ENCODE measurements around the gene MED9. TPM values are rescaled to one million over a fixed set of nuclear protein-coding genes. Genes with fewer than 3 reads are reported as not detected.

Gene MED9
- total and polyA plus RNA-seq, 2 of the 4 experiments (the other 2 are of a cell fraction): 6.1 to 10.1 TPM

GRCh38 chr17:17491546-17491988, 14.8 kb downstream of the MED9 start:
- Histone ChIP-seq H3K4me3 (ENCODE audit: insufficient read depth, low read depth, low read length) (no peak overlapping the region), H3K4ac (ENCODE audit: low read depth, low read length) (no peak overlapping the region), H2AK9ac (replicated peaks; ENCODE audit: low read depth, low read length, poor library complexity) (no peak overlapping the region), H2AFZ (replicated peaks; ENCODE audit: low read length, poor library complexity) (no peak overlapping the region), H3K4me1 (ENCODE audit: control insufficient read depth, insufficient read depth, low read length) (peaks cover 7% of the 10 kb centered on the region; the same call in 1 of the 2 replicates), H2AK5ac (ENCODE audit: low read depth, low read length) (no peak overlapping the region), H3K27me3 (ENCODE audit: control insufficient read depth, insufficient read depth, low read length) (no peaks in the 10 kb centered on the region), H4K8ac (ENCODE audit: low read depth in 2 of 2, low read length in 2 of 2) (no peak overlapping the region), H3K9me1 (ENCODE audit: insufficient read depth, low read length) (0 out of 2 replicates have a peak, but pooled peaks cover 2% of the 10 kb centered on the region), H2BK5ac (ENCODE audit: low read depth, low read length, poor library complexity, severe bottlenecking) (no peak overlapping the region), H4K5ac (ENCODE audit: low read depth, low read length) (no peak overlapping the region), H2BK120ac (ENCODE audit: low read depth, low read length) (no peak overlapping the region), H3K36me3 (ENCODE audit: control insufficient read depth, insufficient read depth, low read length) (peaks cover 30% of the 10 kb centered on the region), H3K14ac (replicated peaks; ENCODE audit: low read depth, low read length) (no peak overlapping the region), H3K9me3 (ENCODE audit: control insufficient read depth, insufficient read depth, low read length) (no peaks in the 10 kb centered on the region), H3K79me1 (ENCODE audit: low read depth in 1 of 2, low read length in 2 of 2) (peaks cover 13 to 31% of the 10 kb centered on the region in 2 experiments; a peak in 3 of 4 replicates), H4K20me1 (ENCODE audit: insufficient read depth, low read length) (peaks cover 15% of the 10 kb centered on the region), H3K23ac (ENCODE audit: low read depth, low read length) (no peak overlapping the region), H3K9ac (ENCODE audit: low read depth, low read length) (no peak overlapping the region), H3K4me2 (ENCODE audit: low read depth, low read length) (no peak overlapping the region), H4K91ac (ENCODE audit: insufficient read depth, low read depth, low read length) (no peak overlapping the region), H3K56ac (ENCODE audit: extremely low read depth, insufficient read depth, low read length) (no peak overlapping the region), H2BK15ac (ENCODE audit: low read depth, low read length) (no peak overlapping the region), H3K18ac (ENCODE audit: low read depth, low read length) (no peak overlapping the region), H2BK20ac (ENCODE audit: low read depth, low read length) (no peak overlapping the region), H3K27ac (ENCODE audit: insufficient read depth, low read length) (no peak overlapping the region)
- POLR2A ChIA-PET (ENCODE audit: unreplicated experiment): no interaction called here
- in situ Hi-C loops (cut with MboI; ENCODE audit: low sequenced_read_pairs) (no loop called here), intact Hi-C loops (cut with micrococcal nuclease) (no loop called here), dilution Hi-C loops (cut with HindIII; ENCODE audit: low sequenced_read_pairs, unreplicated experiment) (no loop called here)
- BruUV-seq (replicated peaks): no TSS peak
- ATAC-seq (ENCODE audit: low read depth): no peak
- TF ChIP-seq ELK1 (IDR thresholded peaks at IDR 0.05; ENCODE audit: borderline replicate concordance, low read depth, low read length) (no peak), SMC3 (IDR thresholded peaks at IDR 0.05; ENCODE audit: low read depth, low read length) (no peak), CEBPB (IDR thresholded peaks at IDR 0.05; ENCODE audit: low read depth, low read length) (no peak), RCOR1 (IDR thresholded peaks at IDR 0.05; ENCODE audit: insufficient replicate concordance, low read length) (no peak), MXI1 (IDR thresholded peaks at IDR 0.05; ENCODE audit: borderline replicate concordance, low read depth, low read length) (no peak), RFX5 (IDR thresholded peaks at IDR 0.05; ENCODE audit: low read depth, low read length) (no peak), POLR2A (IDR thresholded peaks at IDR 0.05; ENCODE audit: low read depth, low read length) (no peak), FOS (IDR thresholded peaks at IDR 0.05; ENCODE audit: low read depth, low read length) (no peak), MAZ (IDR thresholded peaks at IDR 0.05; ENCODE audit: borderline replicate concordance, low read depth, low read length) (no peak), MAFK (IDR thresholded peaks at IDR 0.05; ENCODE audit: low read depth, low read length) (no peak), USF2 (IDR thresholded peaks at IDR 0.05; ENCODE audit: low read depth, low read length) (no peak), NFE2L2 (IDR thresholded peaks at IDR 0.05; ENCODE audit: low read depth, low read length) (no peak)
- CTCF ChIA-PET: no interaction called here
- no peak for DNase-seq
- WGBS, 2 experiments (ENCODE audit: extremely low coverage in 2 of 2, insufficient read length in 1 of 2): no CpG with 5 or more reads among the region's 17 CpGs
